ENCODE data around the gene PCOLCE2.

Gene PCOLCE2

GRCh38 chr3:142929890-142930289, 41.0 kb upstream of the PCOLCE2 start:
- no peak for TF ChIP-seq CTCF (conservative IDR thresholded peaks at IDR 0.05; ENCODE audit: low read depth, low read length)
- DNase-seq (ENCODE audit: low read depth): no peak
- H3K4me3 ChIP-seq (ENCODE audit: low read depth, low read length): no peak overlapping the region

GRCh38 chr3:142929109-142929508, 40.2 kb upstream of the PCOLCE2 start:
- TF ChIP-seq CTCF (conservative IDR thresholded peaks at IDR 0.05; ENCODE audit: low read depth, low read length): peak; percentile 72

GRCh38 chr3:142926368-142926944, 37.6 kb upstream of the PCOLCE2 start:
- no peak for DNase-seq (ENCODE audit: low read depth)
- H3K4me3 ChIP-seq (ENCODE audit: low read depth, low read length): no peak overlapping the region
- TF ChIP-seq CTCF (conservative IDR thresholded peaks at IDR 0.05; ENCODE audit: low read depth, low read length): no peak

More at GRCh38 chr3:142929109-142929508, 40.2 kb upstream of the PCOLCE2 start:
- no peak overlapping the region for H3K4me3 ChIP-seq (ENCODE audit: low read depth, low read length)
- DNase-seq (ENCODE audit: low read depth): peak; percentile 70

GRCh38 chr3:142925140-142925539, 36.3 kb upstream of the PCOLCE2 start:
- no peak overlapping the region for H3K4me3 ChIP-seq (ENCODE audit: low read depth, low read length)
- DNase-seq (ENCODE audit: low read depth): no peak
- TF ChIP-seq CTCF (conservative IDR thresholded peaks at IDR 0.05; ENCODE audit: low read depth, low read length): no peak

- DNase-seq (ENCODE audit: low read depth): no peak
- no peak overlapping the region for H3K4me3 ChIP-seq (ENCODE audit: low read depth, low read length)
- no peak for TF ChIP-seq CTCF (conservative IDR thresholded peaks at IDR 0.05; ENCODE audit: low read depth, low read length)
These were observed 34.8 kb upstream of the PCOLCE2 start for GRCh38 chr3:142923694-142924093.

GRCh38 chr3:142916605-142917004, 27.7 kb upstream of the PCOLCE2 start:
- no peak for DNase-seq (ENCODE audit: low read depth)
- H3K4me3 ChIP-seq (ENCODE audit: low read depth, low read length): no peak overlapping the region
- no peak for TF ChIP-seq CTCF (conservative IDR thresholded peaks at IDR 0.05; ENCODE audit: low read depth, low read length)

- no peak for TF ChIP-seq CTCF (conservative IDR thresholded peaks at IDR 0.05; ENCODE audit: low read depth, low read length)
These were observed 26.8 kb upstream of the PCOLCE2 start for GRCh38 chr3:142915636-142916035.

More at GRCh38 chr3:142915636-142916035, 26.8 kb upstream of the PCOLCE2 start:
- H3K4me3 ChIP-seq (ENCODE audit: low read depth, low read length): no peak overlapping the region
- no peak for DNase-seq (ENCODE audit: low read depth)

All from choroid plexus epithelial cell (primary cell).